ENCODE measurements around the gene HACD2. TPM values are rescaled to one million over a fixed set of nuclear protein-coding genes. Genes with fewer than 3 reads are reported as not detected.

Gene HACD2
- total RNA-seq, 1 donor from 2014 or later = 42.8 TPM

DNA sequence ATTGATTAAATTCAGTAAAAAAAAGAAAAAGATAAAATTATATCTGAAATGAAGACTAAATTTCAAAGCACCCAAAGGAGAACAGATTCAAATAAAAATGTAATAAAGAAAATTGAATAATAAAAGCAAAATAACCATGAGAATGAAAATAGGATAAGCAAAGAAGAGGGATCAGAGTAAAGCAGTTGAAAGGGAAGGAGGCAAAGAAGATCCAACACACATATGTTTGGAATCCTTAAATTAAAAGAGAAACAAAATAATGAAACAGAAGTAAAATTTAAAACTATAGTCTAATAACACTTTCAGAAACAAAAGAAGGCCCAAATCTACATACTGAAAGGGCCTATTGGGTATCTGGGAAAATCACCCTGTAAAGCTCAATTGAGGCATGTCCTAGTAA lies 32.1 kb downstream of the HACD2 start:
- Histone ChIP-seq H3K36me3 (peaks cover 11% of the 10 kb centered on the region), H3K27ac (no peak overlapping the region), H3K27me3 (ENCODE audit: low read depth) (no peaks in the 10 kb centered on the region), H3K4me3 (no peak overlapping the region), H3K9me3 (peaks cover 12% of the 10 kb centered on the region), H3K4me1 (no peaks in the 10 kb centered on the region)
- ATAC-seq (no peak), DNase-seq (no peak)
- intact Hi-C loops (cut with DNase I) = no loop called here
- no peak for TF ChIP-seq CTCF (IDR thresholded peaks at IDR 0.05)

- Histone ChIP-seq H3K36me3 (peaks cover 11% of the 10 kb centered on the region), H3K9me3 (peaks cover 12% of the 10 kb centered on the region), H3K4me3 (no peak overlapping the region), H3K4me1 (no peaks in the 10 kb centered on the region), H3K27me3 (ENCODE audit: low read depth) (no peaks in the 10 kb centered on the region), H3K27ac (no peak overlapping the region)
- ATAC-seq (no peak), DNase-seq (no peak)
- intact Hi-C loops (cut with DNase I) = no loop called here
- peak; percentile 21 for TF ChIP-seq CTCF (IDR thresholded peaks at IDR 0.05)
These were observed 32.6 kb downstream of the HACD2 start for GRCh38 chr3:123552095-123552714.

DNA sequence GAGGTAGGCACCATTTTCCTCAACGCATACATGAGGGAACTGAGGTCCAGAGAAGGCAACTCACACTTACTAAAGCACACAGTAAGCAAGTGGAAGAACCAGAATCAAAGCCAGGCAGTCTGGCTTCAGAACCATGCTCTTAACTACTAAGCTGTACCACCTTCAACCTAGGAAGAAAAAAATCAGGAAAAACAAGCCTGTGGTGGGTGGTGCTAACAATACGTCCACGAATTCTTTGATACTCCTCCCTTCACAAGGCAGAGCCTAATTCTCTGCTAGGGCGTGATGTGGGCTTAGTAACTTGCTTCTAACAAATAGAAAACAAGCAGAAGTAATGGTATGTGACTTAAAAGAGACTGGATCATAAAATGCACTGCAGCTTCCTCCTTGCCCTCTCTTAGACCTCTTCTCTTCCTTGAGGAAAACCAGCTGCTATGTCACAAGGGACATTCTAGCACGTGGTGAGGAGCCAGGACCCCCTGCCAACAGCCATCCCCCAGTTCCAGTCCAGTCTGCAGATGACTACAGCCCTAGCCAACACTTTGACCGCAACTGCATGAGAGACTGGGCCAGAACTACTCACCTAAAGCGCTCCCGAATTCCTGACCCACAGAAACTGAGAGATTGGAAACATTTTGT lies 36.9 kb downstream of the HACD2 start:
- ATAC-seq = peak in 1 of 2 donors; percentile 25
- intact Hi-C loops (cut with DNase I) = no loop called here
- H3K9me3 ChIP-seq = peaks cover 8% of the 10 kb centered on the region
- TF ChIP-seq CTCF (IDR thresholded peaks at IDR 0.05) = no peak
- no peak overlapping the region for H3K4me3 ChIP-seq
- H3K27me3 ChIP-seq (ENCODE audit: low read depth) = no peaks in the 10 kb centered on the region
- peak overlapping the region; percentile 20 for H3K27ac ChIP-seq
- peaks cover 11% of the 10 kb centered on the region for H3K36me3 ChIP-seq
- DNase-seq = no peak
- no peaks in the 10 kb centered on the region for H3K4me1 ChIP-seq

DNA sequence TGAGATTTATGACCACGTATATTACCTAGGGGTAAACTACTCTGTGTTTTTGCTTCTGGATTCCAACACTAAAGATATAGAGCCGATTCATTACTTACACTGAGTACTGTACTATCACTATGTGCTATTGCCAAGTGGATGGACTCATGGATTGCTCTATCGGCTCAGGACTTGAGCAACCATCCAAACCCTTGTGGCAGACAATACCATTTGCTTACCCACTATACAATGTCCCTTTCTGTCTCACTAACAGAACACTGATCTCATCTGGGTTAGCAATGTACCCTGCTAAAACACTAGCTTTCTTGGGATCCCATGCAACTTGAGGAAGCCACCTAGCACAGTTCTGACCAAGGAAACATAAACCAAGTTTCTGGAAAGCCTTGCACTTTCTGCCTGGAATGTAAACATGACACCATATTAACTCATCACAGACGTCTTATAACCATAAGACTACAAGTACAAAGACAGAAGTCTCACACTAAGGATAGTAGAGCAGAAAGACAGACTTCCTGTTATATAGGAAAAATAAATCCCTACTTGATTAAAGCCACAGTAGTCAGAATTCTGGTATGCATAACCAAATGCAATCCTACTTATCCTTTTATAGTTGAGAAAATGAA lies 38.6 kb downstream of the HACD2 start:
- intact Hi-C loops (cut with DNase I) = no loop called here
- Histone ChIP-seq H3K4me3 (no peak overlapping the region), H3K36me3 (peaks cover 11% of the 10 kb centered on the region), H3K9me3 (no peaks in the 10 kb centered on the region), H3K4me1 (no peaks in the 10 kb centered on the region), H3K27ac (no peak overlapping the region), H3K27me3 (ENCODE audit: low read depth) (no peaks in the 10 kb centered on the region)
- DNase-seq (no peak), ATAC-seq (no peak)
- TF ChIP-seq CTCF (IDR thresholded peaks at IDR 0.05) = no peak

DNA sequence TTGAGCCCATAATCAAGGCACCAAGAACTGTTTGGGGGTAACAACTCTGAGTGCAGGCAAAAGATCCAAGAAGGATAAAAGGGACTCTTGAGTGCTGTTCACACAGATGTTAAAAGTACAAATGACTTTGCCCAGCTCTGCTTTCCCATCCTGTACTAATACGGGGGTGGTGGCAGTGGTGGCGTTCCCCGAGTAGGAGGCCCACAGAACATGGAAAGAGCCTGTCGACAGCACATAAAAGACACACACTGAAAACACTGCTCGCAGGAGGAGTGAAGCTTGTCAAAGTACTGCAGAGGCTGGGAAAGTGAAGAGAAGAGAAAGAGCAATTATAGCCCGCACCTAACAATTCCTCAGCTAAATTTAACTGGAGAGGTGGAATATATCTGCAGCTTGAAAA lies 40.9 kb downstream of the HACD2 start:
- DNase-seq (no peak), ATAC-seq (no peak)
- no peaks in the 10 kb centered on the region for H3K36me3 ChIP-seq
- no peak overlapping the region for H3K27ac ChIP-seq
- TF ChIP-seq CTCF (IDR thresholded peaks at IDR 0.05) = no peak
- intact Hi-C loops (cut with DNase I) = no loop called here
- peaks cover 5% of the 10 kb centered on the region for H3K4me1 ChIP-seq
- no peaks in the 10 kb centered on the region for H3K9me3 ChIP-seq
- no peaks in the 10 kb centered on the region for H3K27me3 ChIP-seq (ENCODE audit: low read depth)
- no peak overlapping the region for H3K4me3 ChIP-seq
